H9 (cell line): Measurements from ENCODE around the gene INCENP. TPM values are rescaled to one million over a fixed set of nuclear protein-coding genes. Genes with fewer than 3 reads are reported as not detected.
"Not testable (repeated sequence)": the region's sequence is repeated elsewhere in the genome, so short reads cannot be mapped to it uniquely, and the experiment has no call there.

Source experiments
- DNase-seq: peaks from one replicate; pipeline ENCODE4 v3.0.0-alpha.2; 2017
- H2AFZ ChIP-seq: one replicate; pipeline ENCODE4 v1.6.1; 2013; ENCODE audit warnings: mild to moderate bottlenecking, low read length, control low read depth, moderate library complexity
- H2AK5ac ChIP-seq: 2 replicates; pipeline ENCODE4 v1.6.1; 2013; ENCODE audit warnings: low read length, control low read depth, mixed read lengths; ENCODE audit not compliant: insufficient read length
- H2BK120ac ChIP-seq: one replicate; pipeline ENCODE4 v1.6.1; 2013; ENCODE audit warnings: low read depth, mild to moderate bottlenecking, low read length, control low read depth, inconsistent platforms; ENCODE audit not compliant: poor library complexity, severe bottlenecking
- H2BK12ac ChIP-seq: 2 replicates; pipeline ENCODE4 v1.6.1; 2013; ENCODE audit warnings: low read length, control low read depth, mixed read lengths, low read depth; ENCODE audit not compliant: insufficient read length
- H2BK15ac ChIP-seq: 2 replicates; pipeline ENCODE4 v1.6.1; 2013; ENCODE audit warnings: low read depth, low read length, control low read depth
- H2BK20ac ChIP-seq: one replicate; pipeline ENCODE4 v1.6.1; 2013; ENCODE audit warnings: low read depth, mild to moderate bottlenecking, low read length, control low read depth, inconsistent platforms; ENCODE audit not compliant: poor library complexity, severe bottlenecking
- H2BK5ac ChIP-seq: 2 replicates; pipeline ENCODE4 v1.6.1; 2013; ENCODE audit warnings: low read length, control low read depth, mixed read lengths; ENCODE audit not compliant: insufficient read length
- H3K14ac ChIP-seq: 2 replicates; pipeline ENCODE4 v1.6.1; 2013; ENCODE audit warnings: low read length, control low read depth; ENCODE audit not compliant: insufficient read depth
- H3K18ac ChIP-seq: 2 replicates; pipeline ENCODE4 v1.6.1; 2013; ENCODE audit warnings: low read depth, mild to moderate bottlenecking, mixed read lengths, low read length, control low read depth; ENCODE audit not compliant: insufficient read length
- H3K23ac ChIP-seq: 2 replicates; pipeline ENCODE4 v1.6.1; 2013; ENCODE audit warnings: low read length, control low read depth, mixed read lengths, low read depth; ENCODE audit not compliant: insufficient read length
- H3K23me2 ChIP-seq: 2 replicates; pipeline ENCODE4 v1.6.1; 2013; ENCODE audit warnings: low read depth, mild to moderate bottlenecking, mixed read lengths, low read length, control low read depth; ENCODE audit not compliant: insufficient read length, poor library complexity, severe bottlenecking
- H3K27ac ChIP-seq: 2 replicates; pipeline ENCODE4 v1.5.1; 2013; ENCODE audit warnings: low read length, control low read depth, mixed read lengths, low read depth; ENCODE audit not compliant: insufficient read length
- H3K27me3 ChIP-seq: 2 replicates; pipeline ENCODE4 v1.6.1; 2013; ENCODE audit warnings: low read length, control low read depth, inconsistent platforms; ENCODE audit not compliant: insufficient read depth
- H3K4ac ChIP-seq: 2 replicates; pipeline ENCODE4 v1.6.1; 2013; ENCODE audit warnings: low read depth, mild to moderate bottlenecking, control low read depth, inconsistent platforms, low read length, moderate library complexity
- H3K4me1 ChIP-seq: 2 replicates; pipeline ENCODE4 v1.6.1; 2013; ENCODE audit warnings: low read length, control low read depth, inconsistent platforms; ENCODE audit not compliant: insufficient read depth
- H3K4me2 ChIP-seq: 2 replicates; pipeline ENCODE4 v1.6.1; 2013; ENCODE audit warnings: low read length, control low read depth, mixed read lengths; ENCODE audit not compliant: insufficient read length, insufficient read depth
- H3K56ac ChIP-seq: 2 replicates; pipeline ENCODE4 v1.6.1; 2013; ENCODE audit warnings: low read depth, mild to moderate bottlenecking, mixed read lengths, low read length, control low read depth; ENCODE audit not compliant: insufficient read length
- H3K79me1 ChIP-seq: 2 replicates; pipeline ENCODE4 v1.6.1; 2013; ENCODE audit warnings: low read depth, mild to moderate bottlenecking, moderate library complexity, low read length, control low read depth, inconsistent platforms; ENCODE audit not compliant: insufficient read depth, poor library complexity, severe bottlenecking
- H3K79me2 ChIP-seq: 2 replicates; pipeline ENCODE4 v1.6.1; 2013; ENCODE audit warnings: low read length, control low read depth, inconsistent platforms; ENCODE audit not compliant: insufficient read depth
- H3K9ac ChIP-seq: 2 replicates; pipeline ENCODE4 v1.6.1; 2013; ENCODE audit warnings: low read length, control low read depth, mixed read lengths; ENCODE audit not compliant: insufficient read length; ENCODE audit errors: extremely low read depth
- H3K9me3 ChIP-seq: one replicate; pipeline ENCODE4 v1.6.1; 2013; ENCODE audit warnings: low read depth, low read length, inconsistent platforms; ENCODE audit not compliant: control insufficient read depth
- H3T11ph ChIP-seq: one replicate; pipeline ENCODE4 v1.6.1; 2013; ENCODE audit warnings: mild to moderate bottlenecking, low read length, control low read depth, inconsistent platforms
- H4K20me1 ChIP-seq: one replicate; pipeline ENCODE4 v1.6.1; 2013; ENCODE audit not compliant: control insufficient read depth, insufficient read length, insufficient read depth
- H4K5ac ChIP-seq: 2 replicates; pipeline ENCODE4 v1.6.1; 2013; ENCODE audit warnings: low read depth, mild to moderate bottlenecking, mixed read lengths, low read length, control low read depth; ENCODE audit not compliant: insufficient read length
- H4K8ac ChIP-seq: replicated peaks from 2 replicates; pipeline ENCODE4 v1.6.1; 2013; ENCODE audit warnings: low read length, control low read depth, mixed read lengths, low read depth; ENCODE audit not compliant: insufficient read length
- H4K91ac ChIP-seq: 2 replicates; pipeline ENCODE4 v1.6.1; 2013; ENCODE audit warnings: low read depth, mild to moderate bottlenecking, moderate library complexity, mixed read lengths, low read length, control low read depth; ENCODE audit not compliant: insufficient read length
- H3K27ac Mint-ChIP-seq, 3 experiments: 2 replicates in 2 of 3; 3 replicates in 1 of 3; pipeline ENCODE4 v1.8.0; 2020 to 2021; ENCODE audit warnings: mixed read lengths in 3 of 3, mild to moderate bottlenecking in 1 of 3, moderate library complexity in 1 of 3
- H3K27me3 Mint-ChIP-seq: 2 replicates; pipeline ENCODE4 v1.8.0; 2021; ENCODE audit warnings: low read depth, mild to moderate bottlenecking, moderate library complexity, mixed read lengths
- H3K36me3 Mint-ChIP-seq, 3 experiments: 2 replicates in 2 of 3; 3 replicates in 1 of 3; pipeline ENCODE4 v1.8.0; 2020 to 2021; ENCODE audit warnings: low read depth in 3 of 3, mixed read lengths in 3 of 3; ENCODE audit not compliant: insufficient read depth in 1 of 3
- H3K4me1 Mint-ChIP-seq, 2 experiments: 2 replicates each; pipeline ENCODE4 v1.8.0; 2020; ENCODE audit warnings: mixed read lengths in 2 of 2
- H3K4me3 Mint-ChIP-seq, 2 experiments: 2 replicates in 1 of 2; 3 replicates in 1 of 2; pipeline ENCODE4 v1.8.0; 2020 to 2021; ENCODE audit warnings: mild to moderate bottlenecking in 2 of 2, mixed read lengths in 2 of 2, moderate library complexity in 1 of 2
- H3K9me3 Mint-ChIP-seq, 2 experiments: 2 replicates in 1 of 2; 3 replicates in 1 of 2; pipeline ENCODE4 v1.8.0; 2020; ENCODE audit warnings: mild to moderate bottlenecking in 2 of 2, mixed read lengths in 2 of 2, moderate library complexity in 1 of 2
- WGBS: extraction: QIAGEN DNeasy Blood & Tissue Kit; methylation state at CpG from one replicate; pipeline ENCODE4 v1.1.7; 2013; ENCODE audit warnings: missing lambda C conversion rate, low lambda C conversion rate, mixed read lengths; ENCODE audit not compliant: insufficient read length; ENCODE audit errors: extremely low coverage; 5-methylcytosine and 5-hydroxymethylcytosine counted together
- total RNA-seq: library from RNA; stranded (reverse); gene quantifications from 2 replicates; pipeline ENCODE4 v1.2.1, GENCODE V29; 2021
- TF ChIP-seq, protein P1 (sequence below): fragments of 200-600 bp; sonication (generic); conservative IDR thresholded peaks from 3 replicates; pipeline ENCODE4 v1.8.0; 2021; ENCODE audit warnings: antibody characterized with exemption, mild to moderate bottlenecking

The INCENP gene
- total RNA-seq, 1 experiment from 2014 or later = 99.9 TPM

DNA sequence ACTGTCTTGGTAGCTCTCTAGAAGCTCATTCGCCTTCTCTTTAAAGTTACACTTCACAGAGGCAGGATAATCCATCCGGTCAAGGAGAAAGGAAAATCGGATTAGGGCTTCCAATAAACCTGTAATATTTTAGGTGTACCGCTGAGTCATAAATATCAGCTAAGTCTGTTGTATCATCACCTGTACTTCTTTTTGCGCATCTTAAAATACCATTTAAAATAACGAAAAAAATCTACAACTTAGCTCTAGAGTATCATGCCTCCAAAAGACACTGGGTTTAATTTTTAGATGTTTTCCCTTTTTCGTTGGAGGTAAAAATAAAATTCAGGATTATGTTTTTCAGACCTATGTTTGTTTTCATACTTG is 41.5 kb upstream of the INCENP start:
- no peak for DNase-seq
- H4K91ac ChIP-seq = no peak overlapping the region
- no peak overlapping the region for H2AK5ac ChIP-seq
- no peak overlapping the region for H3K14ac ChIP-seq
- no peak overlapping the region for H3K4me2 ChIP-seq
- no peak overlapping the region for H2BK5ac ChIP-seq
- no peak overlapping the region for H2BK15ac ChIP-seq
- H3K23me2 ChIP-seq = no peaks in the 10 kb centered on the region
- H3K79me2 ChIP-seq = no peaks in the 10 kb centered on the region
- no peak overlapping the region for H2AFZ ChIP-seq
- no peak overlapping the region for H4K8ac ChIP-seq
- H3K4me1 Mint-ChIP-seq = peaks cover 4 to 5% of the 10 kb centered on the region in 2 experiments; a peak in 3 of 4 replicates
- no peaks in the 10 kb centered on the region for H4K20me1 ChIP-seq
- H3K27ac Mint-ChIP-seq = no peak overlapping the region
- H3K9me3 Mint-ChIP-seq = peaks cover 7 to 16% of the 10 kb centered on the region in 2 experiments; a peak in 4 of 5 replicates
- H3K36me3 Mint-ChIP-seq = peaks cover 0 to 3% (median 3%) of the 10 kb centered on the region in 3 experiments; a peak in 3 of 7 replicates
- H3K18ac ChIP-seq = no peak overlapping the region
- H3T11ph ChIP-seq = no peak overlapping the region
- no peak overlapping the region for H3K27ac ChIP-seq
- H3K4me1 ChIP-seq = no peaks in the 10 kb centered on the region
- H2BK20ac ChIP-seq = no peak overlapping the region
- H3K23ac ChIP-seq = no peak overlapping the region
- no peak overlapping the region for H3K4me3 Mint-ChIP-seq
- no peaks in the 10 kb centered on the region for H3K27me3 ChIP-seq
- no peaks in the 10 kb centered on the region for H3K9me3 ChIP-seq
- no peaks in the 10 kb centered on the region for H3K79me1 ChIP-seq
- WGBS = no CpG with 5 or more reads among the region's 7 CpGs
- TF ChIP-seq, protein P1, sequence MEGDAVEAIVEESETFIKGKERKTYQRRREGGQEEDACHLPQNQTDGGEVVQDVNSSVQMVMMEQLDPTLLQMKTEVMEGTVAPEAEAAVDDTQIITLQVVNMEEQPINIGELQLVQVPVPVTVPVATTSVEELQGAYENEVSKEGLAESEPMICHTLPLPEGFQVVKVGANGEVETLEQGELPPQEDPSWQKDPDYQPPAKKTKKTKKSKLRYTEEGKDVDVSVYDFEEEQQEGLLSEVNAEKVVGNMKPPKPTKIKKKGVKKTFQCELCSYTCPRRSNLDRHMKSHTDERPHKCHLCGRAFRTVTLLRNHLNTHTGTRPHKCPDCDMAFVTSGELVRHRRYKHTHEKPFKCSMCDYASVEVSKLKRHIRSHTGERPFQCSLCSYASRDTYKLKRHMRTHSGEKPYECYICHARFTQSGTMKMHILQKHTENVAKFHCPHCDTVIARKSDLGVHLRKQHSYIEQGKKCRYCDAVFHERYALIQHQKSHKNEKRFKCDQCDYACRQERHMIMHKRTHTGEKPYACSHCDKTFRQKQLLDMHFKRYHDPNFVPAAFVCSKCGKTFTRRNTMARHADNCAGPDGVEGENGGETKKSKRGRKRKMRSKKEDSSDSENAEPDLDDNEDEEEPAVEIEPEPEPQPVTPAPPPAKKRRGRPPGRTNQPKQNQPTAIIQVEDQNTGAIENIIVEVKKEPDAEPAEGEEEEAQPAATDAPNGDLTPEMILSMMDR = no peak
- H3K27me3 Mint-ChIP-seq = no peaks in the 10 kb centered on the region; the same call in 1 of the 2 replicates
- H4K5ac ChIP-seq = no peak overlapping the region
- no peak overlapping the region for H3K56ac ChIP-seq
- no peak overlapping the region for H2BK12ac ChIP-seq
- H3K4ac ChIP-seq = no peak overlapping the region
- H2BK120ac ChIP-seq = no peak overlapping the region
- H3K9ac ChIP-seq = no peak overlapping the region

DNA sequence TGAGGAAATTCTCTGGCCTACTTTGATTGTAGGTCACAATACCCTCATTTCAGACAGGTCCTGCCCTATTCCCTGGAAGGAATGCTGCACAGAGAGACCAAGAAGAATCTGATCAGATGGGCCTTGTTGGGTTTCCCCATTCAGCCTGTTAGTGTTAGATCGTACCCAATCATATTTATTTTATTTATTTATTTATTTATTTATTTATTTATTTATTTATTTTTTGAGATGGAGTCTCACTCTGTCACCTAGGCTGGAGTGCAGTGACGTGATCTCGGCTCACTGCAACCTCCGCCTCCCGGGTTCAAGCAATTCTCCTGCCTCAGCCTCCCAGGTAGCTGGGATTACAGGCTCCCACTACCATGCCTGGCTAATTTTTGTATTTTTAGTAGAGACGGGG is 39.0 kb upstream of the INCENP start:
- H3T11ph ChIP-seq, H4K20me1 ChIP-seq, H4K5ac ChIP-seq, H3K4ac ChIP-seq, H3K36me3 Mint-ChIP-seq, H2AK5ac ChIP-seq, H2AFZ ChIP-seq, H2BK20ac ChIP-seq, H2BK15ac ChIP-seq, H3K4me3 Mint-ChIP-seq, H3K79me2 ChIP-seq, H4K91ac ChIP-seq, H3K9ac ChIP-seq, H3K27ac Mint-ChIP-seq, H3K4me1 ChIP-seq, H3K23ac ChIP-seq, H3K79me1 ChIP-seq, H3K4me2 ChIP-seq, H3K23me2 ChIP-seq, H4K8ac ChIP-seq, H3K4me1 Mint-ChIP-seq, H3K18ac ChIP-seq, H2BK5ac ChIP-seq, H3K27ac ChIP-seq, H3K14ac ChIP-seq, DNase-seq, H3K27me3 Mint-ChIP-seq, H3K27me3 ChIP-seq, H2BK120ac ChIP-seq, H3K9me3 ChIP-seq, H3K56ac ChIP-seq, H2BK12ac ChIP-seq: not testable (repeated sequence)
- H3K9me3 Mint-ChIP-seq = peaks cover 28 to 30% of the 10 kb centered on the region in 2 experiments
- WGBS = no CpG with 5 or more reads among the region's 6 CpGs
